ENCODE data around the gene AGBL1.

The AGBL1 gene

GRCh38 chr15:86645925-86646500 lies 566.3 kb downstream of the AGBL1 start:
- TF ChIP-seq SIN3A (IDR thresholded peaks at IDR 0.05; ENCODE audit: borderline replicate concordance, insufficient read depth, low read length): no peak
- no peak for TF ChIP-seq POLR2AphosphoS5 (IDR thresholded peaks at IDR 0.05; ENCODE audit: low read depth, low read length)
- TF ChIP-seq REST (IDR thresholded peaks at IDR 0.05; ENCODE audit: insufficient read depth in 1 of 2, low read depth in 2 of 2, low read length in 2 of 2): no peak
- TF ChIP-seq FOXP2 (optimal IDR thresholded peaks at IDR 0.05; ENCODE audit: borderline replicate concordance, extremely low read depth, extremely low read length, insufficient read depth): no peak
- no peak for TF ChIP-seq TAF1 (IDR thresholded peaks at IDR 0.05; ENCODE audit: borderline replicate concordance, insufficient read depth, low read length)

- TF ChIP-seq POLR2AphosphoS5 (IDR thresholded peaks at IDR 0.05; ENCODE audit: low read depth, low read length): no peak
- no peak for TF ChIP-seq REST (IDR thresholded peaks at IDR 0.05; ENCODE audit: insufficient read depth in 1 of 2, low read depth in 2 of 2, low read length in 2 of 2)
- TF ChIP-seq SIN3A (IDR thresholded peaks at IDR 0.05; ENCODE audit: borderline replicate concordance, insufficient read depth, low read length): no peak
These were observed 568.3 kb downstream of the AGBL1 start for GRCh38 chr15:86647810-86648440.

- TF ChIP-seq TAF1 (IDR thresholded peaks at IDR 0.05; ENCODE audit: borderline replicate concordance, insufficient read depth, low read length): no peak
- TF ChIP-seq POLR2AphosphoS5 (IDR thresholded peaks at IDR 0.05; ENCODE audit: low read depth, low read length): no peak
These were observed 569.6 kb downstream of the AGBL1 start for GRCh38 chr15:86649277-86649676.

GRCh38 chr15:86650094-86650493 lies 570.4 kb downstream of the AGBL1 start:
- TF ChIP-seq POLR2AphosphoS5 (IDR thresholded peaks at IDR 0.05; ENCODE audit: low read depth, low read length): no peak
- TF ChIP-seq TAF1 (IDR thresholded peaks at IDR 0.05; ENCODE audit: borderline replicate concordance, insufficient read depth, low read length): no peak
- TF ChIP-seq REST (IDR thresholded peaks at IDR 0.05; ENCODE audit: insufficient read depth in 1 of 2, low read depth in 2 of 2, low read length in 2 of 2): no peak
- no peak for TF ChIP-seq SIN3A (IDR thresholded peaks at IDR 0.05; ENCODE audit: borderline replicate concordance, insufficient read depth, low read length)
- TF ChIP-seq FOXP2 (optimal IDR thresholded peaks at IDR 0.05; ENCODE audit: borderline replicate concordance, extremely low read depth, extremely low read length, insufficient read depth): no peak

- TF ChIP-seq TAF1 (IDR thresholded peaks at IDR 0.05; ENCODE audit: borderline replicate concordance, insufficient read depth, low read length) (no peak), REST (IDR thresholded peaks at IDR 0.05; ENCODE audit: insufficient read depth in 1 of 2, low read depth in 2 of 2, low read length in 2 of 2) (no peak), SIN3A (IDR thresholded peaks at IDR 0.05; ENCODE audit: borderline replicate concordance, insufficient read depth, low read length) (no peak), POLR2AphosphoS5 (IDR thresholded peaks at IDR 0.05; ENCODE audit: low read depth, low read length) (no peak), FOXP2 (optimal IDR thresholded peaks at IDR 0.05; ENCODE audit: borderline replicate concordance, extremely low read depth, extremely low read length, insufficient read depth) (no peak)
These were observed 573.9 kb downstream of the AGBL1 start for GRCh38 chr15:86653344-86654197.

Data from PFSK-1 (cell line).